Dermis microvascular lymphatic vessel endothelial cell (primary cell): ENCODE data around the gene FLYWCH2. TPM values are rescaled to one million over a fixed set of nuclear protein-coding genes. Genes with fewer than 3 reads are reported as not detected.

Source experiments
- DNase-seq, 2 donors: peaks; one replicate each; pipeline versions ENCODE4 v3.0.0 to v3.0.0-alpha.2; 2010; ENCODE audit warnings: low read depth in 2 of 2
- total RNA-seq: library from RNA; depleted of rRNA; stranded (reverse); fragments of >200 nt; gene quantifications from 2 replicates; pipeline ENCODE4 v1.2.1, GENCODE V29; 2014

Gene FLYWCH2
- total RNA-seq, 1 donor from 2014 or later: 31.5 TPM

- no peak for DNase-seq
These were observed 29.4 kb upstream of the FLYWCH2 start for GRCh38 chr16:2853531-2854073.

- no peak for DNase-seq
These were observed 28.2 kb upstream of the FLYWCH2 start for GRCh38 chr16:2854700-2855309.

GRCh38 chr16:2855536-2855935 is 27.5 kb upstream of the FLYWCH2 start:
- no peak for DNase-seq

GRCh38 chr16:2856061-2856670 is 26.8 kb upstream of the FLYWCH2 start:
- DNase-seq: no peak

- DNase-seq: no peak
These were observed 26.1 kb upstream of the FLYWCH2 start for GRCh38 chr16:2856686-2857450.

GRCh38 chr16:2857451-2858244 is 25.4 kb upstream of the FLYWCH2 start, which contains the start of gene PRSS22:
PRSS22 (minus strand) TSS chr16:2858170; CDS start chr16:2858104, 66 bp downstream.
- no peak for DNase-seq

- DNase-seq: no peak
These were observed 24.6 kb upstream of the FLYWCH2 start for GRCh38 chr16:2858245-2859025.

GRCh38 chr16:2859686-2860265 is 23.2 kb upstream of the FLYWCH2 start:
- DNase-seq: no peak

- peak in 1 of 2 donors; percentile 14 for DNase-seq
These were observed 22.0 kb upstream of the FLYWCH2 start for GRCh38 chr16:2860826-2861567.

GRCh38 chr16:2865651-2866050 is 17.4 kb upstream of the FLYWCH2 start:
- no peak for DNase-seq

- DNase-seq: no peak
These were observed 16.6 kb upstream of the FLYWCH2 start for GRCh38 chr16:2866431-2866830.

GRCh38 chr16:2867661-2867986 is 15.4 kb upstream of the FLYWCH2 start:
- DNase-seq: no peak

- peak; percentile 84 to 92 for DNase-seq
These were observed 14.8 kb upstream of the FLYWCH2 start for GRCh38 chr16:2867987-2868789.

- DNase-seq: no peak
These were observed 11.1 kb upstream of the FLYWCH2 start for GRCh38 chr16:2871926-2872325.

GRCh38 chr16:2874032-2874911 is 8.7 kb upstream of the FLYWCH2 start:
- DNase-seq: no peak

GRCh38 chr16:2874912-2875362 is 8.1 kb upstream of the FLYWCH2 start:
- peak; percentile 32 to 81 for DNase-seq

GRCh38 chr16:2879854-2880508 is 3.0 kb upstream of the FLYWCH2 start:
- no peak for DNase-seq
